H1 (cell line): ENCODE data around the gene TRIM67. TPM values are rescaled to one million over a fixed set of nuclear protein-coding genes. Genes with fewer than 3 reads are reported as not detected.

Experiments
- CTCF ChIA-PET: fragments of 300-600 bp; sonication (Branson Sonifier 250); formaldehyde crosslinking; loops from one replicate; lab custom pipeline; 2021; ENCODE audit not compliant: partially characterized antibody; lab: Charles Lee
- POLR2A ChIA-PET: fragments of 300-600 bp; sonication (Branson Sonifier 250); formaldehyde crosslinking; loops from one replicate; lab custom pipeline; 2021; ENCODE audit warnings: inconsistent platforms; ENCODE audit not compliant: partially characterized antibody; lab: Charles Lee
- DNase-seq, 2 experiments: peaks; one replicate each; pipeline versions ENCODE4 v3.0.0 to v3.0.0-alpha.2; 2010 to 2022; ENCODE audit warnings: low spot score in 2 of 2, low read depth in 1 of 2, mixed read lengths in 1 of 2
- FAIRE-seq: peaks from 2 replicates; lab custom pipeline; 2011; peaks lifted over from hg19 to GRCh38; lab: Jason Lieb, UNC
- H2AFZ ChIP-seq: 2 replicates; pipeline ENCODE4 v1.8.1; 2012; ENCODE audit warnings: low read length, inconsistent platforms
- H2AK5ac ChIP-seq: 2 replicates; pipeline ENCODE4 v1.6.1; 2013; ENCODE audit warnings: low read depth, low read length
- H2BK120ac ChIP-seq: replicated peaks from 2 replicates; pipeline ENCODE3; 2013; ENCODE audit warnings: low read depth, low read length, inconsistent platforms
- H2BK12ac ChIP-seq: 2 replicates; pipeline ENCODE4 v1.6.1; 2013; ENCODE audit warnings: low read depth, low read length
- H2BK15ac ChIP-seq: 2 replicates; pipeline ENCODE4 v1.6.1; 2013; ENCODE audit warnings: low read length
- H2BK20ac ChIP-seq: 2 replicates; pipeline ENCODE4 v1.6.1; 2013; ENCODE audit warnings: low read length
- H2BK5ac ChIP-seq: 2 replicates; pipeline ENCODE4 v1.6.1; 2013; ENCODE audit warnings: low read depth, low read length
- H3K14ac ChIP-seq: 2 replicates; pipeline ENCODE4 v1.6.1; 2013; ENCODE audit warnings: inconsistent platforms; ENCODE audit not compliant: insufficient read length
- H3K18ac ChIP-seq: 2 replicates; pipeline ENCODE4 v1.6.1; 2013; ENCODE audit warnings: low read length; ENCODE audit errors: extremely low read depth
- H3K23ac ChIP-seq: 2 replicates; pipeline ENCODE4 v1.6.1; 2013; ENCODE audit warnings: inconsistent platforms; ENCODE audit not compliant: insufficient read length
- H3K23me2 ChIP-seq: 2 replicates; pipeline ENCODE4 v1.6.1; 2013; ENCODE audit warnings: low read depth, low read length
- H3K27ac ChIP-seq: 2 replicates; pipeline ENCODE4 v1.6.1; 2011; ENCODE audit warnings: low read depth, low read length, inconsistent platforms
- H3K27me3 ChIP-seq, 4 experiments: replicated peaks in 1 of 4; 1 replicate in 1 of 4; 2 replicates in 3 of 4; pipeline versions ENCODE4 v1.6.1 to v1.8.1; 2011 to 2013; ENCODE audit warnings: low read length in 3 of 4, mild to moderate bottlenecking in 3 of 4, inconsistent platforms in 2 of 4, mixed read lengths in 2 of 4, moderate library complexity in 1 of 4; ENCODE audit not compliant: control insufficient read depth in 3 of 4, insufficient read depth in 3 of 4; ENCODE audit errors: extremely low read depth in 1 of 4
- H3K36me3 ChIP-seq, 4 experiments: 2 replicates each; pipeline versions ENCODE4 v1.6.1 to v1.8.1; 2011 to 2013; ENCODE audit warnings: mild to moderate bottlenecking in 4 of 4, low read length in 3 of 4, moderate library complexity in 2 of 4, control low read depth in 1 of 4, inconsistent platforms in 1 of 4; ENCODE audit not compliant: insufficient read depth in 4 of 4, control insufficient read depth in 2 of 4
- H3K4ac ChIP-seq: replicated peaks from 2 replicates; pipeline ENCODE3; 2013; ENCODE audit warnings: low read length, low read depth, mixed read lengths, inconsistent platforms; ENCODE audit not compliant: insufficient read length
- H3K4me1 ChIP-seq, 4 experiments: replicated peaks in 1 of 4; 1 replicate in 1 of 4; 2 replicates in 3 of 4; pipeline versions ENCODE4 v1.6.1 to v1.8.1; 2011 to 2013; ENCODE audit warnings: low read length in 3 of 4, inconsistent platforms in 2 of 4, mixed read lengths in 1 of 4; ENCODE audit not compliant: insufficient read depth in 4 of 4, control insufficient read depth in 3 of 4
- H3K4me2 ChIP-seq, 2 experiments: 2 replicates each; pipeline versions ENCODE4 v1.6.1 to v1.8.1; 2011 to 2013; ENCODE audit warnings: low read depth in 2 of 2, low read length in 2 of 2, control low read depth in 1 of 2, inconsistent platforms in 1 of 2, mild to moderate bottlenecking in 1 of 2; ENCODE audit not compliant: insufficient read depth in 1 of 2
- H3K4me3 ChIP-seq, 4 experiments: fragments of 200-600, 300-600 bp in 1 of 4; sonication (generic), shearing (Covaris generic), sonication (Bioruptor Twin) in 1 of 4; 2 replicates each; pipeline versions ENCODE4 v1.5.1 to v1.8.1; 2011 to 2016; ENCODE audit warnings: low read length in 4 of 4, low read depth in 3 of 4, control low read depth in 2 of 4, inconsistent platforms in 2 of 4, mild to moderate bottlenecking in 2 of 4, mixed read lengths in 1 of 4, moderate library complexity in 1 of 4; ENCODE audit not compliant: insufficient read depth in 2 of 4; ENCODE audit errors: extremely low read depth in 1 of 4
- H3K56ac ChIP-seq: replicated peaks from 2 replicates; pipeline ENCODE3; 2013; ENCODE audit warnings: low read depth, mild to moderate bottlenecking, mixed read lengths, low read length, inconsistent platforms; ENCODE audit not compliant: insufficient read length
- H3K79me1 ChIP-seq: 2 replicates; pipeline ENCODE4 v1.6.1; 2013; ENCODE audit warnings: low read depth, low read length, control low read depth
- H3K79me2 ChIP-seq, 2 experiments: 2 replicates each; pipeline versions ENCODE4 v1.6.1 to v1.8.1; 2012 to 2013; ENCODE audit warnings: low read length in 2 of 2, mild to moderate bottlenecking in 2 of 2, inconsistent platforms in 1 of 2; ENCODE audit not compliant: insufficient read depth in 2 of 2, control insufficient read depth in 1 of 2
- H3K9ac ChIP-seq, 4 experiments: replicated peaks in 1 of 4; 1 replicate in 1 of 4; 2 replicates in 3 of 4; pipeline versions ENCODE4 v1.6.1 to v1.8.1; 2011 to 2013; ENCODE audit warnings: low read depth in 3 of 4, low read length in 3 of 4, control low read depth in 2 of 4, mild to moderate bottlenecking in 2 of 4, moderate library complexity in 2 of 4, inconsistent platforms in 1 of 4; ENCODE audit errors: extremely low read depth in 1 of 4
- H3K9me3 ChIP-seq, 2 experiments: 2 replicates each; pipeline versions ENCODE4 v1.6.1 to v1.8.1; 2012 to 2013; ENCODE audit warnings: mild to moderate bottlenecking in 2 of 2, moderate library complexity in 2 of 2, control low read depth in 1 of 2, inconsistent platforms in 1 of 2, low read depth in 1 of 2, low read length in 1 of 2, mixed read lengths in 1 of 2; ENCODE audit not compliant: insufficient read depth in 2 of 2
- H4K20me1 ChIP-seq, 2 experiments: replicated peaks in 1 of 2; 2 replicates each; pipeline versions ENCODE3 to v1.8.1; 2011 to 2013; ENCODE audit warnings: inconsistent platforms in 2 of 2, low read length in 2 of 2, mild to moderate bottlenecking in 1 of 2; ENCODE audit not compliant: insufficient read depth in 2 of 2, control insufficient read depth in 1 of 2
- H4K5ac ChIP-seq: 2 replicates; pipeline ENCODE4 v1.6.1; 2013; ENCODE audit warnings: low read length, low read depth, mixed read lengths, inconsistent platforms; ENCODE audit not compliant: insufficient read length
- H4K8ac ChIP-seq: 2 replicates; pipeline ENCODE4 v1.8.0; 2013; ENCODE audit warnings: mild to moderate bottlenecking, moderate library complexity, low read length, inconsistent platforms; ENCODE audit not compliant: insufficient read depth; ENCODE audit errors: extremely low read depth
- H4K91ac ChIP-seq: replicated peaks from 2 replicates; pipeline ENCODE3; 2013; ENCODE audit warnings: low read length, mixed read lengths, inconsistent platforms; ENCODE audit not compliant: insufficient read length
- CBX8 ChIP-seq: fragments of 300-800, 300-1000 bp; sonication (generic); IDR thresholded peaks from 2 replicates; pipeline ENCODE4 v1.7.1; 2016; ENCODE audit warnings: low read depth, low read length, borderline replicate concordance
- HDAC2 ChIP-seq, 2 experiments: fragments of 300-600 bp in 1 of 2; sonication (generic) in 1 of 2; IDR thresholded peaks; 2 replicates each; pipeline ENCODE4 v1.6.1; 2011 to 2012; ENCODE audit warnings: low read depth in 2 of 2, low read length in 2 of 2, mild to moderate bottlenecking in 2 of 2, moderate library complexity in 2 of 2, borderline replicate concordance in 1 of 2, inconsistent platforms in 1 of 2
- KDM1A ChIP-seq: fragments of 200-600, 300-600 bp; sonication (generic); IDR thresholded peaks from 2 replicates; pipeline ENCODE4 v1.7.1; 2016; ENCODE audit warnings: mild to moderate bottlenecking, low read length, borderline replicate concordance
- KDM5A ChIP-seq: fragments of 200-600 bp; IDR thresholded peaks from 2 replicates; pipeline ENCODE4 v1.7.1; 2012; ENCODE audit warnings: mild to moderate bottlenecking, low read length, inconsistent platforms, mixed read lengths
- MAFK ChIP-seq: IDR thresholded peaks from 2 replicates; pipeline ENCODE4 v1.6.1; 2012; ENCODE audit warnings: low read depth, mild to moderate bottlenecking, improper control_type of control experiment, low read length
- WGBS, 2 experiments: shearing (Covaris generic) in 1 of 2; methylation state at CpG; one replicate each; pipeline versions ENCODE4 v1.1.6 to v1.1.7; 2013 to 2015; ENCODE audit warnings: low lambda C conversion rate in 2 of 2, mixed read lengths in 2 of 2, inconsistent platforms in 1 of 2, low coverage in 1 of 2, missing lambda C conversion rate in 1 of 2; ENCODE audit not compliant: insufficient replicate concordance in 2 of 2, insufficient coverage in 1 of 2, insufficient read length in 1 of 2; ENCODE audit errors: extremely low coverage in 1 of 2, missing lambda C conversion rate in 1 of 2; 5-methylcytosine and 5-hydroxymethylcytosine counted together
- polyA plus RNA-seq, 7 experiments: library from polyadenylated mRNA; depleted of rRNA in 3 of 7; stranded (reverse) in 5 of 7; unstranded in 2 of 7; fragments of >200 nt in 5 of 7; fragments of 200-250 nt in 2 of 7; gene quantifications; 1 replicate in 5 of 7; 2 replicates in 1 of 7; 4 replicates in 1 of 7; pipeline versions ENCODE4 v1.2.1 to v1.2.3, GENCODE V29; 2011 to 2013; ENCODE audit warnings: missing spikeins in 2 of 7, mixed read lengths in 2 of 7
- total RNA-seq: library from RNA; stranded (reverse); fragmentation: NEBNext Ultra II Directional; extraction: Animal tissue kit (Norgen Biotek cat#: 25700); gene quantifications from 2 replicates; pipeline ENCODE4 v1.2.1, GENCODE V29; 2021

The TRIM67 gene
- total and polyA plus RNA-seq, 2 of the 8 experiments (the other 6 are each of a cell fraction or from before 2014, with no cell fraction given) = under 0.01 TPM; not detected in 1

DNA sequence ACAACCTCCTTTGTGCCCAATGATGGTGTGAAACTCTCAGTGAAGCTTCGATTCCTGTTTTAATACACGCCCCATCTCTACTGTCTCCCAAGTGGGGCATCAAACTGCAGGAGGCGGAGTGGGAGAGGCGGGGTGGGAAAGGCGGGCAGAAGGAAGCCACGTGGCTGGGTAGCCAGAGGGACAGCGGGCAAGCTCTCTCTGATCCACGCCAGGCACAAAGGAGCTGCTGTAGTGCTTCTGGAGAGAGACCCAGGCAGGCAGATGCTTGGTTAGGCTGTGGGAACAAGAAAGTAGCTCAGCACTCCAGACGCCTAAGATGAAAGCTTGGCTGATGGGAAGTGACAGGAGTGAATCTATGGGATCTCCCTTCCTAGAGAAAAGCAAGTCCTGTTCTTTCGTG lies 25.7 kb downstream of the TRIM67 start:
- Histone ChIP-seq H2AK5ac (no peak overlapping the region), H4K91ac (no peak overlapping the region), H3K9ac (no peak overlapping the region), H3K79me1 (no peaks in the 10 kb centered on the region), H3K14ac (no peak overlapping the region), H3K79me2 (no peaks in the 10 kb centered on the region), H3K23ac (no peak overlapping the region), H3K18ac (no peak overlapping the region), H3K27ac (no peak overlapping the region), H3K4me1 (peaks cover 0 to 9% (median 8%) of the 10 kb centered on the region in 4 experiments; a peak in 5 of 7 replicates), H3K56ac (no peak overlapping the region), H3K23me2 (no peaks in the 10 kb centered on the region), H3K36me3 (no peaks in the 10 kb centered on the region), H4K20me1 (peaks cover 0 to 2% of the 10 kb centered on the region in 2 experiments), H2BK5ac (no peak overlapping the region), H4K8ac (peak overlapping the region; percentile 46; the same call in 1 of the 2 replicates), H2BK12ac (no peak overlapping the region), H2AFZ (no peak overlapping the region), H3K27me3 (peaks cover 0 to 19% (median 9%) of the 10 kb centered on the region in 4 experiments; a peak in 5 of 7 replicates), H2BK120ac (no peak overlapping the region), H2BK20ac (no peak overlapping the region), H2BK15ac (no peak overlapping the region), H3K9me3 (no peaks in the 10 kb centered on the region; a peak in 1 of 4 replicates), H3K4ac (no peak overlapping the region), H3K4me3 (no peak overlapping the region), H3K4me2 (no peak overlapping the region; a peak in 1 of 4 replicates), H4K5ac (no peak overlapping the region)
- CTCF ChIA-PET = interaction anchor here (0.9 to 1.5 kb wide), 3 partner anchors 17 to 150 kb away, joined by 3 read pairs; no protein-coding TSS in a partner anchor
- DNase-seq (no peak), FAIRE-seq (no peak)
- WGBS, 2 experiments = 86% methylated on average over 8 of the region's 10 CpGs; no CpG with 5 or more reads in 1 of the 2 experiments
- POLR2A ChIA-PET = no interaction called here
- TF ChIP-seq HDAC2 (IDR thresholded peaks at IDR 0.05; ENCODE audit: borderline replicate concordance in 1 of 2, low read depth in 2 of 2, low read length in 2 of 2) (no peak), KDM1A (no peak), MAFK (no peak), CBX8 (no peak), KDM5A (no peak)
